Psoas muscle (tissue), 8 donors: ENCODE results near the gene LRP1B. TPM values are rescaled to one million over a fixed set of nuclear protein-coding genes. Genes with fewer than 3 reads are reported as not detected.

Experiments used
- ATAC-seq, 4 donors: fragments of 200-7000 bp; cut with Tn5 transposase; one replicate each; pipeline ENCODE4 v1.9.1; 2020; ENCODE audit warnings: moderate library complexity in 3 of 4, mild to moderate bottlenecking in 2 of 4
- DNase-seq, 2 donors: peaks; one replicate each; pipeline ENCODE4 v3.0.0-alpha.2; 2020
- H3K27ac ChIP-seq: fragments of 200-600 bp; one replicate; pipeline ENCODE4 v1.8.0; 2022
- H3K27me3 ChIP-seq, 3 donors: fragments of 200-600 bp in 1 of 3; one replicate each; pipeline versions ENCODE4 v1.6.1 to v1.8.0; 2013 to 2022; ENCODE audit warnings: low read length in 2 of 3, mild to moderate bottlenecking in 2 of 3, moderate library complexity in 1 of 3; ENCODE audit not compliant: insufficient read depth in 3 of 3
- H3K36me3 ChIP-seq, 2 donors: fragments of 200-600 bp in 1 of 2; one replicate each; pipeline versions ENCODE4 v1.6.1 to v1.8.0; 2013 to 2022; ENCODE audit warnings: low read depth in 1 of 2, mild to moderate bottlenecking in 1 of 2, moderate library complexity in 1 of 2; ENCODE audit not compliant: insufficient read depth in 1 of 2
- H3K4me1 ChIP-seq: fragments of 200-600 bp; one replicate; pipeline ENCODE4 v1.8.0; 2022
- H3K4me3 ChIP-seq: fragments of 200-600 bp; one replicate; pipeline ENCODE4 v1.8.0; 2022; ENCODE audit warnings: mild to moderate bottlenecking
- H3K9me3 ChIP-seq: fragments of 200-600 bp; one replicate; pipeline ENCODE4 v1.8.0; 2022
- CTCF ChIP-seq: fragments of 200-600 bp; IDR thresholded peaks from one replicate; pipeline ENCODE4 v1.8.0; 2022; ENCODE audit warnings: antibody characterized with exemption
- WGBS, 3 donors: extraction: QIAGEN DNeasy Blood & Tissue Kit; methylation state at CpG; one replicate each; pipeline versions ENCODE4 v1.1.6 to v1.1.7; 2013; 5-methylcytosine and 5-hydroxymethylcytosine counted together
- intact Hi-C, 2 donors: fragments of 100-400 bp; cut with DNase I; formaldehyde crosslinking; loops; one replicate each; pipeline versions ENCODE4 v1.11.0 to v1.14.2; 2022
- polyA plus RNA-seq, 3 donors: library from polyadenylated mRNA; stranded (reverse); fragments of 200-250 nt; gene quantifications; one replicate each; pipeline ENCODE4 v1.2.3, GENCODE V29; 2013
- total RNA-seq, 4 donors: library from RNA; stranded (reverse); fragmentation: NEBNext Ultra II Directional in 2 of 4; extraction: Animal tissue kit (Norgen Biotek cat#: 25700) in 2 of 4; gene quantifications; one replicate each; pipeline versions ENCODE4 v1.2.1 to v1.2.4, GENCODE V29; 2021 to 2023
- donor health status: healthy with polysubstance abuse.
- donor health status: DM: no; HTN: no; CAD: no; lungs with moderate emphysema.
- donor health status: Bipolar disorder and iron deficiency.
- donor health status: healthy.
- donor health status: DM: yes; HTN: yes; CAD: no.
- donor health status: DM: no; HTN: no; CAD: no.
- donor health status: DM: no; HTN: no; CAD: no.
- donor health status: DM: yes; HTN: yes; CAD: no.

The LRP1B gene
- total and polyA plus RNA-seq, 7 donors: 0.33 to 3.3 (median 0.95) TPM

GRCh38 chr2:140200764-140201163 lies 1930.1 kb downstream of the LRP1B start:
- Histone ChIP-seq H3K4me1 (no peaks in the 10 kb centered on the region), H3K27me3 (no peaks in the 10 kb centered on the region), H3K9me3 (no peaks in the 10 kb centered on the region), H3K4me3 (no peak overlapping the region), H3K27ac (no peak overlapping the region), H3K36me3 (no peaks in the 10 kb centered on the region)
- 64 to 83% (median 68%) methylated on average over 2 of the region's 2 CpGs for WGBS, 3 donors
- ATAC-seq (no peak), DNase-seq (no peak)
- intact Hi-C loops: no loop called here
- TF ChIP-seq CTCF: no peak

- Histone ChIP-seq H3K27ac (no peak overlapping the region), H3K36me3 (no peaks in the 10 kb centered on the region), H3K9me3 (no peaks in the 10 kb centered on the region), H3K4me1 (no peaks in the 10 kb centered on the region), H3K27me3 (no peaks in the 10 kb centered on the region), H3K4me3 (no peak overlapping the region)
- ATAC-seq (no peak), DNase-seq (no peak)
- intact Hi-C loops: no loop called here
- WGBS, 3 donors: 44 to 71% (median 45%) methylated on average over 1 of the region's 1 CpG
- no peak for TF ChIP-seq CTCF
Measured at GRCh38 chr2:140200307-140200706, 1930.5 kb downstream of the LRP1B start.

- 85 to 100% (median 88%) methylated on average over 1 of the region's 1 CpG for WGBS, 3 donors
- ATAC-seq (no peak), DNase-seq (no peak)
- Histone ChIP-seq H3K4me1 (no peaks in the 10 kb centered on the region), H3K4me3 (no peak overlapping the region), H3K27ac (no peak overlapping the region), H3K27me3 (no peaks in the 10 kb centered on the region), H3K9me3 (no peaks in the 10 kb centered on the region), H3K36me3 (no peaks in the 10 kb centered on the region)
- TF ChIP-seq CTCF: no peak
- intact Hi-C loops: no loop called here
Measured at GRCh38 chr2:140199312-140199711, 1931.5 kb downstream of the LRP1B start.

GRCh38 chr2:140187086-140187485 lies 1943.7 kb downstream of the LRP1B start:
- ATAC-seq (no peak), DNase-seq (no peak)
- intact Hi-C loops: no loop called here
- H3K27me3 ChIP-seq: no peaks in the 10 kb centered on the region
- no peak overlapping the region for H3K27ac ChIP-seq
- H3K36me3 ChIP-seq: no peaks in the 10 kb centered on the region
- H3K4me3 ChIP-seq: no peak overlapping the region
- H3K9me3 ChIP-seq: no peaks in the 10 kb centered on the region
- 87 to 88% (median 87%) methylated on average over 4 of the region's 4 CpGs for WGBS, 3 donors
- no peaks in the 10 kb centered on the region for H3K4me1 ChIP-seq
- TF ChIP-seq CTCF: no peak

- Histone ChIP-seq H3K27me3 (no peaks in the 10 kb centered on the region), H3K4me1 (no peaks in the 10 kb centered on the region), H3K36me3 (no peaks in the 10 kb centered on the region), H3K27ac (no peak overlapping the region), H3K4me3 (no peak overlapping the region), H3K9me3 (no peaks in the 10 kb centered on the region)
- ATAC-seq (no peak), DNase-seq (no peak)
- no peak for TF ChIP-seq CTCF
- WGBS, 3 donors: 53 to 54% (median 53%) methylated on average over 4 of the region's 4 CpGs
- intact Hi-C loops: no loop called here
Measured at GRCh38 chr2:140186313-140186712, 1944.5 kb downstream of the LRP1B start.
